ENCODE data around the gene SAMD4A.

SAMD4A gene

DNA sequence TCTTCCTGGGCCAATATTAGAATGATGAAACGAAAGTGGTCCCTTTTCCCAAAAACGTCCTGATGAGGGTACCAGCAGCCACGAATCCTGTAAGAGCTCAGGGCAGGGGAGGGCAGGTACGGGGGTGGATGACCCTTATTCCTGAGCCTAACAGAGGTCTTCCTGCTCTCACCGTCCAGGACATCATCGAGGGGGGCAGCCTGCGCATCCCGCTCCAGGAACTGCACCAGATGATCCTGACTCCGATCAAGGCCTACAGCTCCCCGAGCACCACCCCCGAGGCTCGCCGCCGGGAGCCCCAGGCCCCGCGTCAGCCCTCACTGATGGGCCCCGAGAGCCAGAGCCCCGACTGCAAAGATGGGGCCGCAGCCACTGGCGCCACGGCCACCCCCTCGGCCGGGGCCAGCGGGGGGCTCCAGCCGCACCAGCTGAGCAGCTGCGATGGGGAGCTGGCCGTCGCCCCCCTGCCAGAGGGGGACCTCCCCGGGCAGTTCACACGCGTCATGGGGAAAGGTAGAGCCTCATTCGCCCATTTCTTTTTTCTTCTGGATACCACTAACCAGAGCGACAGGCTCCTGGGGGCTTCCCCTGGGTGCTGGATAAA lies 193.2 kb downstream of the SAMD4A start:
- no peak for DNase-seq (ENCODE audit: low read depth in 2 of 2)

DNA sequence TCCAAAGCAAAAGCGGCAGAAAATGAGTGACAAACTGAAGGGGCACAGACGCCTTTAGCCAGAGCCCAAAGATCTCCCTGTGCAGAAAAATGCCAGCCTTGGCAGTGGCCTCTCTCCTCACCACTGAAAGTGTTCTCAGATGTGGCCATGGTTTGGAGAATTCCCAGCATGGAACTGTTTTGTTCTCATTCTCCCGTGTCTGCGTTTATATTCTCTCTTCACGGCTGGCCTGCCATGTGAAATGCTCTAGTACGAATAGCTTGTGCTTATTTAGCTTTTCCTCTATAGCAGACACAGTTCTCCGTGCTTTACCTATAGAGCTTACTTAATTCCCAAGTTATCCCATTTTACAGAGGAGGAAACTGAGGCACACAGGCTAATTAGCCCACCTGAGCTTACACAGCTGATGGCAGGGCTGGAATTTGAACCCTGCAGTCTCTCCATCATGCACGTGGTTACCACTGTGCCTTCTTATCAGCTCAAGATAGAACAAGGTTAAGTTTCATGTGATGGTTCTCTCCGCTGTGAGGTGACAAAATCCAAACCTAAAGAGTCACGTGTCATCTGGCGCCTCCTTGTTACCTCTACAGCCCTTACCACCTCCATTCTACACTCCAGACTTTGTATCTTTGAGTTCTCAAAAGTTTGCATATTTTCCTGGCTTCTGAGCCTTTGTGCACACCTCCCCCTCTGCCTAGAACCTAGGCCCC lies 194.1 kb downstream of the SAMD4A start:
- DNase-seq (ENCODE audit: low read depth in 2 of 2): no peak

DNA sequence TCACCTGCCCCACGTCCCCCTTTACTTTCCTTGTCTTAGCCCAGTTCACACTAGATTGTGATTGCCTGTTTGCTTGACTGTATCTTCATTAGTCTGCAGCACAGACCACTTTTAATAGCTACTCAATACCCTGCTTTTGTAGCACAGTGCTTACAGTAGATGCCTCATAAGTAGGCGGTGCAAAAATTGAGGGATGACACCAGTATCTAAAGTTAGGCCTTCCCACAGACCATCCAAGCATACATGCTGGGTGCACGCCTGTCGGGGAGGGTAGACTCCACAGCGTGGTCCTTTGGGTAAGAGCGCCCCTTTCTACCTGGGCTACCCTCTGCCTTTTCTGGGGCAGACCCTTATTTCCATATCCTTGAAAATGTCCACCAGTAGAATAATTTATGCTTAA lies 194.9 kb downstream of the SAMD4A start:
- no peak for DNase-seq (ENCODE audit: low read depth in 2 of 2)

DNA sequence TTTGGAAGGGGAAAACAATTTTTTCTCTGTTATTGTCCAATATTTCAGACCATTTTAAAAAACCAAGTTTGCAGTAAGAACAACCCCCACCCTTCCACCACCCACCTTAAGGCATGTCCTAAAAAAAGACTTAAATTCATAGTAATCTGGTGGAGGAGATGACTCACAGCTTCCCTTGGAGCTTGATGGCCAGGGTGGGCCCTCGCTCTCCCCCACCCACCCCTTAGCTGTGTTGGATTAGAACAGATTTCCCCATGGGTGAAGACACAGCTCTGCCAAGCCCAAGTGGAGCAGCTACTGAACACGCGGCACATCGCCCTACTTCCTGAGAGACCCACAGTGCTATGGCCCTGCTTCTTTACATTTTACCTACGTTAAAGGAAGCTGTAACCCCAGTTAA lies 195.4 kb downstream of the SAMD4A start:
- DNase-seq (ENCODE audit: low read depth in 2 of 2): no peak

DNA sequence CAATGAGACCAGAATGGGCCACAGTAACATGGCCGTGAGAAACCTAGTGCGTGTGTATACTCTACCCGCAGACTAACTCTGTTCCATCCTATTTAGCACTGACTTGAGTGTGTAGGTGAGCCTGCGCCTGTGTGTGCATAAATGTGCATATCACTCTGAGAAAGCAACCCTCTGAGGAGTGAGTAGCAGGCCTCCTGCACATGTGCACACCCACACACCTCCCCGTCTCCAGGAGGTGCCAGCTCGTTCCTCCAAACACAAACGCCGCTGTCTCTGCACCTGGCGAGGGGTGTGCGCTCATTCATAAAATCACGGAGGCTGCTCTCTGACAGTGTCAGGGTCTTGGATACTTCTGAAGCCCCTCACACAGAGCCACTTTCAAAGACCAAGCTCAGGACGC lies 196.8 kb downstream of the SAMD4A start:
- DNase-seq (ENCODE audit: low read depth in 2 of 2): no peak

DNA sequence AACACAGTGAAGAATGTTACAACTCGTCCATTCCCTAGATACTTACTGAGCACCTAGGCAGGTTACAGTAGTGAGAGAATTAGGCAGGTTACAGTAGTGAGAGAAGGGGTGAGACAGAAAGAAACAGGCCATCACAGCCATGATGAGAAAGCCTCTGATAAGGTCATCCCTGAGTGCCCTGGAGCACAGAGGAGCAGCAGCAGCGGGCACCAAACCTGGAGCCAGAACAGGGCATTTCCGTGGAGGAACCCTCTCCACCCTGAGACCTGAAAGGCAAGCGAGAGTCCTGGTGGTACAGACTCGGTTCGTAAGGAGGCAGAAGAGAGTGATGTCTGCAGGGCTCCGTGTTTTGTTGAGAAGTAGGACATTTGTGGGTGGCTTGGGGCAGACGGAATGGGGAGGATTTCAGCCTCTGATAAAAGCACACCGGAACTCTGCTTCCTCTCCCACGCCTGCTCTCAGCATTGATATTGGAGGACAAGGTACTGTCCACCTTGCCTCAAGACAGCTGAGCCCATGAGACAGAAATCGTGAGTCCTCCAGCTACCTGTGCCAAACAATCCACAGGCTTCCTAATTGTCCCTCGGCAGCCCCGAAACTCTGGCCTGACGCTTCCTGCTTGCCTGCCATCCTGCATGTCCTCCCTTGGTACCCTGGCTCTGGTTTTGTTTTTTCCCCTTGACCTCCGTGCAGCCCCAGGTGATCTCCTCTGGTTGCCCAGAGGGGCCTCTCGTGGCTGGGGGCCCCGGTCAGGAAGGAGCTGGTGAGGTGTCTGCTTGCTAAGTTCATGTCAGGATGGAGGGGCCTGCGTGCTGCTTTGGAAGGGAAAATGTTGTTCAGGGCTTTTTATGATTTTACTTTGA lies 199.6 kb downstream of the SAMD4A start:
- no peak for DNase-seq (ENCODE audit: low read depth in 2 of 2)

DNA sequence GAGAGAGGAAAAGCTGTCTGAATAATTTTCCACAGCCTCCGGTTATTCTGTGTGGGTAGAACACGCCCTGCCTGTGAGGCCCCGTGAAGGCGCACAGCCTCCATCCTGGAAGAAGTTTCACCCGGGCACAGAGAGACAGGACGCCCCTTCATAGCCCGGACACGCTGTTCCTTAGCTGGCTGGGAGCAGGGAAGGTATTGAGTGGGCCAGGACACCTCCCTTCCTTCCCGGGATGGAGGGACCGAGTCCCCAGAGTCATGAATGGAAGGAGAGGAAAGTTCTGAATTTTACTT lies 200.2 kb downstream of the SAMD4A start:
- no peak for DNase-seq (ENCODE audit: low read depth in 2 of 2)

DNA sequence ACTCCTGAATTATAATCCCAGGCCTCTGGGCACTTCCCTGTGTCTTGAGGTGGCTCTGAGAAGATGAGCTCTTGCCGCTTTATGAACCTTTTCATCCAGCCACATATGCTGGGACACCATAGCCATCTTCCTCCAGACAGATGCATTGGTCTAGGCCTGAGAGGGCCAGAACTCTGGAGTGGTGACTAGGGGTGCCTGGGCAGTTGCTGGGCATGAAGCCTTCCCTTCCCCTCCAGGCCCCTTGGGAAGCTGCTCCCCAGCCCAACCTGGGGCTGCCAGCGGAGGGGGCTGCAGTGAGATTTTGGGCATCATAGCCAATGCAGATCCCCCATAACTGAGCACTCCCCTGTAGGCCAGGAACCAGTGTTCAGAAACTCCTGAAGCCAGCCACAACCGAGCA lies 200.5 kb downstream of the SAMD4A start:
- DNase-seq (ENCODE audit: low read depth in 2 of 2): no peak

DNA sequence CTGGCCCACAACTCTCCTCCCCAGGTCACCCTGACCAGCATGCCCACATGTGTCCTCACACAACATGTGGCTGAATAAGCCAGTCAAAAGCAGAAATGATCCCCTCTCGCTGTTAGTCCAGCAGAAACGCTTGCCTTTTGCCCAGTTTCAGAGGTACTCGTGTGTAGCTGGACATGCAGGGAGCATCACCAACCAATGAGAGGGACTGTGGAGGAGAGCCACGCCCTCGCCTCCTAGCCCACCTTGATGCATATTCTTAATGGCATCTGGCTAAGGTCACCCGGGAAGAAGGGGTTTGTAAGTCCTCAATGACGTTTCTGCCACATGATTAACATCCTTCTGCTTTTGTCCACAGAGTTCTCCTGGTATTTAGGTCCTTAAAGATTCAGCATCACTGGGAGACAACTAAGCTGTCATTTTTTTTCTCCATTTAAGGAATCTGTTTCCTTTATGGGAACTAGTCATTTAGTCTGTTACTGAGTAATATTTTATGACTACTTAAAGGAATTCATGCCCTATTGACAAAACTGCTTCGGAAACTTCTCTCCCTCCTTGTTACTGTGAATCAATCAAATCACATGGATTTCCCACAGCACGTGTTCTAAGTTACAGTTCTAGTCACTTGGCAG lies 201.7 kb downstream of the SAMD4A start:
- DNase-seq (ENCODE audit: low read depth in 2 of 2): no peak

DNA sequence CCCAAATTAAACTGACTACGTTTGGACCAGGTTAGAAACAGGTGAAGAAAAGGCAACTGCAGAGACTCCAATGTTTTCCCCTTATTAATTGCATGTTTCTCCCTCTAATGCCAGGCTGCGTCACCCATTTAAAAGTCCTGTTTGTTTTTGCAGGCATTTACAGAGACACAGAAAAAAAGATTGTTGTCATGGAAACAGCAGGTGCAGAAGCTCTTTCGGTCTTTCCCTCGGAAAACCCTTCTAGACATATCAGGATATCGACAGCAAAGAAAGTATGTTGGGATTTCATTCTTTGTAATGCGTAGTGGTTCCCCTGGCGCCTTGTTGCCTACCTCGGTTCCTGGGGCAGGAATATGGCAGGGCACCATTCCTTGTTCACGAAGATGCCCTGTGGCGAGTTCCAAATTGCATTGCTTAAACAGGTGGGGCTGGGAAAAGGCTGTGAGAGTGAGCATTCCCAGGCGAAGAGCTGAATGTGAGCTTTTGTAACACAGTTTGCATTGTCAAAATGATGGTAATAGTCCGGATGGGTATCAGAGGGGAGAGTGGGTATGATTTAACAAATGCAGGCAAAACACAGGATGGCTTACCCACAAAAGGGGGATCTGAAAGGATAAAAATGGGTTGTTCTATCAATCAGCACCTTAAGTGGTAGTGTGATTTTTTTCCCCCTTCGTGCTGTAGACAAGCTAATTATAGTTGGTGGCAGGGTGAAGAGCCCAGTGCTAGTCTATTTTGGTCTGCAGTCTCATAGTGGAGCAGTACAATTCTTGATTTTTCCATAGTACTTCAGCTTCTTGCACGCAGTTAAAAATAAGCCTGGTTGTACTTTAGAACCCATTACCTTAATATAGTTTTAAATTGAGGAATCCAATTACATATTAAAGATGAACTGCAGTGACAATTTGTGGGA lies 203.3 kb downstream of the SAMD4A start:
- no peak for DNase-seq (ENCODE audit: low read depth in 2 of 2)

DNA sequence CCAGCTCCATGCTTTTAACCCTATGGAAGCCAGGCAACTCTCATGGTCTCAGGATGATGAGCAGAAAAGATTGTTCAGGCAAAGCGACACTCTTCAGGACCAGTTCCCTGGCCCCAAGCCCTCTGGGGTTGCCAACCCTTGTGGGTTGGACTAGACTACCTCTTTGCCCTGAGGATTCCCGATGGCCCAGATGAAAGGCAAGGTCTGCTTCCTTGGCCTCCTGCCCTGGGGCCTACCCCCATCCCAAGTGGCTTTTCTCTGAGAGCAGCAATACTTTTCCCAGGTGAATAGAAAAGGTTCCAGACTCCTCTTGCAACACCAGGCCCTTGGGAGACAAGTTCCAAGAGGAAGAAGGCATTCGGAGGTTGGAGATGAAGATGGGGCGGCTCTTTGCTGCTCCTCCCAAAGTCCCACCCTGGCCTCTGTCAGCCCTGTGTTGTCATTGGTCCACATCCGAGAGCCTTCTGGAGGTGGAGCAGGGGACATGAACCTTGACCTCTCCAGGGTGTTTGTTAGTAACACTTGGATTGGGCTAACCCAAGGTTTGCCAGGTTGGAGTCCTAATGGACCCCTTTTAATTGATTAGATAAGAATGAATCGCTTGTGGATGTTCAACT lies 204.6 kb downstream of the SAMD4A start:
- no peak for DNase-seq (ENCODE audit: low read depth in 2 of 2)

DNA sequence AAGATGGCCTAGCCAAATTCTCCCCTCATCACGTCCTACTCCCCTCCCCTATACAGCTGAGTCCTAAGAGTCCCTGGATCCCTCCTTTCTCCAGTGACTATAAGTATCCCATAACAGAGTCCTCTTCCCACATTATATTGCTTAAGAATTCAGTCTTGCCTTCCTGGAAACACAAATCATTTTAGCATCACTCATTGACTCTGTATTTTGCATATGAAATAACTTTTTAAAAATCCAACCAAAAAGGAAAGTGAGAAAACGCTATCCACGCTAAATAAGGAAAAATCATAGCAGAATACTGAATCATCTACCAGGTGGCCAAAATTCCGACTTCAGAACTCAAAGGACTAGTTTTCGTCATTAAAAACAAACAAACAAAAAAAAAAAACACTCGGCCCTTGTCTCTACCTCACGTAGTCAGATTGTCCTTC lies 205.5 kb downstream of the SAMD4A start:
- DNase-seq (ENCODE audit: low read depth in 2 of 2): no peak

DNA sequence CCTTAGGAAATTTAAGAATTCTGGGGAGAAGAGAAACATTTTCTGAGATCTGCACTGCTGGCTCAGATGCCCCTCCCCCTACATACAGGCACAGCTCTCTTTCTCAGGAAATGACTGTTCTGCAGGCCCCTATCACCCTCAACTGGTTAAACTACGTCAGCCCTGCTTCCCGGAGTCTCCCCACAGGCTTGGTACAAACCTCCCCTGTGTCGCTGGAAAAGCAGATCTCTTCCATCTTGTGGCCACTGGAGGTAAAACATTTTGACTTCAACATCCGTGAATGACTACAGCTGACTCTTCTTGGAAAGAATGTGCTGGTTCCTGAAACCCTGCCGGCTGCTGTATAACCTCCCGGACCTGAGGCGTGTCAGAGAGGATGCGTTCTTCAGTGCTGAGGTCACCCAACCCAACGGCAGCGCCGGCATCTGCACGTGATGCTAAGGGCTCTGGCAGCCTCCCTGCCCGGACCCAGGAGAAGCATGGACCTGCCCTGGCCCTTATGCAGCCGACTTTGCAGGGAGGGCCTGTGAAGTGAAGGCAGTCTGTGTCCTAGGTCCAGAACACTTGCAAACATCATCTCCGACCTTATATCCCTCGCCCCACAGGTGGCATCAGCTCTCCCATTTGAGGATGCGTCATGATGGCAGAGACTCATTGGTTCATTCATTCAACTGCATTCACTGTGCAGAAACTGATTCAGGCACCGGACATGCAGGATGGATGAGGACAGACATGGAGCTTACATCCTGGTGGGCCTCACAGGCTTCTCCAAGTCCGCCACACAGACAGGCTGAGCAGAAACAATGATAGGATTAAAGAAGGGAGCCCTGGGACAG lies 206.5 kb downstream of the SAMD4A start:
- peak; percentile 27 to 56 for DNase-seq (ENCODE audit: low read depth in 2 of 2)

DNA sequence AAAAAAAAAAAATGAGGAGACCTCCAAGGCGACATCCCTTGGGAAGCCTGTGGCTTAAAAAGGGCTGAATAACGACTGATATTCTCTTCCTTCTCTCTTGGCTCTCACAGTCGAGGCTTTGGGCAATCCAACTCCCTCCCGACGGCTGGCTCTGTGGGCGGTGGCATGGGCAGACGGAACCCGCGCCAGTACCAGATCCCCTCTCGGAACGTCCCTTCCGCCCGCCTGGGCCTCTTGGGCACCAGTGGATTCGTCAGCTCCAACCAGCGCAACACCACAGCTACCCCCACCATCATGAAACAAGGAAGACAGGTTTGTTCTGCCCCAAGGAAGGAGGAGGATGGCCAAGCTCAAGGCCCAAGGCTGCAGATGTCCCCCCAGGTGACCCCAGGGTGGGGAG lies 207.9 kb downstream of the SAMD4A start:
- no peak for DNase-seq (ENCODE audit: low read depth in 2 of 2)

DNA sequence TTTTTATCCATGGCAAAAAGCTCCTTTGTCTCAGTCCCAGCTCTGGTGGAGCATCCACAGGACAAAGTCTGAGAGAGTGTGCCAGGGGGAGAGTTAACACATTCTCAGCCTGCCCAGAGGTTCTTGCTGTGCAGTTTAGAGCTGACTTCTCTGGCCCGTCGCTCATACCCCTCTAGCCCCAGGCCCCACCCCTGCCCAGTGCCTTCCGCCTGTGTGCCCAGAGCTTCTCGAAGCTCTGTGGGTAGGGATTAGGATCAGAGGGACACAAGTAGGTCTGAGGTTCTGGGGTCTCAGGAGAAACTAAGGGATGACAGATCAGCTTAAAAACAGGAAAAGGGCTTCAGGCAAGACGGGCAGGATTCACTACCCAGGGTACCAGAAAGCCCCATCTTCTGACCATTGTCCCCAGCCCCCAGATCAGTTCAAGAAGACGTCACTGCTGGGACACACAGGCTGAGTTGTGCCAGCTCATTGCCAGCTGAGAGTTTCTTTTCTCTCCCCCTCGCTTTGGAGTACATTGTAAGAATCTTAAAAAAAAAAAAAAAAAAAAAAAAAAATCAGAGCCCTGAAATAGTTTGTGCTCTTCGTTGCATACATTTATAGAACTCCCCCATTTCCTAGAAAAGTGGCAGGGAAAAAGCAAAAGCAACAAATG lies 208.7 kb downstream of the SAMD4A start:
- no peak for DNase-seq (ENCODE audit: low read depth in 2 of 2)

DNA sequence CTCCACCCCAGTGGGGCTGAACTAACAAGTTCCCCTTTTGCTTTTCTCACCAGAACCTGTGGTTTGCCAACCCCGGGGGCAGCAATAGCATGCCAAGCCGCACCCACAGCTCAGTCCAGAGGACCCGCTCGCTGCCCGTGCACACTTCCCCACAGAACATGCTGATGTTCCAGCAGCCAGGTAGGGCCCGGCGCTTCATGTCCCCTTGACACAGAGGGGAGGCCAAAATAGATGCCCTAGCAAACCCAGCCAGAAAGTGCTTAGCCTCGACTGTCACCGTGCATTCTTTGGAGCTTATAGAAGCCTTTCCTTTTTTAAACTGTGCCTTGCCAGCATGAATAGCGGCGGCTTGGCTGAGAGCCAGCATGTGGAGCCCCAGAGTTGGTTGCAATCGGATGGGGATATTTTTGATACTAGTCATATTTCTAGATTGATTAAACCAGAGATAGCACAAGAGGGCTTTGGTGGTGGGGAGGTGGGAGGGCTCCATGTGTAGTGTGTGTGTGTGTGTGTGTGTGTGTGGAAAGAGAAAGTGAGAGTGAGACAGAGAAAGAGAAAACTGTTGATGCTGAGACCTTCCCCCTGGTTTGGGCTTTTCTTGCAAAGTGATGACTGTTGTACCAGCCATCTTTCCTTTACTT lies 209.6 kb downstream of the SAMD4A start:
- peak; percentile 5 to 22 for DNase-seq (ENCODE audit: low read depth in 2 of 2)

DNA sequence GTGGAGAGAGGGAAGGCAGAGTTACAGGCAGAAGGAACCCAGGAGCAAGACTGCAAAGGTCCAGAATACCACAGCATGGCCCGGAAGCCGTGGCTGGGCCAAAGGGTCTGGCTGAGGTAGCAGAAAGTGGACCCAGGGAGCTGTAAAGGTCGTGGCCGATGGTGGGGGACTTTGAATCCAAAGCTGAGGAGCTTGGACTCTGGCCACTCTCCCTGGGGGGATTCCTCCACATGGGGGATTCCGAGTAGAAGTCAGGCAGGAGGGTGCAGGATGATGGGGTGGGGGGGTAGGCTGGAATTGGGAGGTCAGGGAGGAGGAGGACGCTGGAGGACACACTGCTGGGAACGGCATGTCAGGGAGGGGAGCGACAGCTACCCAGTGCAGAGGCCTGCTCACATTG lies 210.5 kb downstream of the SAMD4A start:
- DNase-seq (ENCODE audit: low read depth in 2 of 2): no peak

DNA sequence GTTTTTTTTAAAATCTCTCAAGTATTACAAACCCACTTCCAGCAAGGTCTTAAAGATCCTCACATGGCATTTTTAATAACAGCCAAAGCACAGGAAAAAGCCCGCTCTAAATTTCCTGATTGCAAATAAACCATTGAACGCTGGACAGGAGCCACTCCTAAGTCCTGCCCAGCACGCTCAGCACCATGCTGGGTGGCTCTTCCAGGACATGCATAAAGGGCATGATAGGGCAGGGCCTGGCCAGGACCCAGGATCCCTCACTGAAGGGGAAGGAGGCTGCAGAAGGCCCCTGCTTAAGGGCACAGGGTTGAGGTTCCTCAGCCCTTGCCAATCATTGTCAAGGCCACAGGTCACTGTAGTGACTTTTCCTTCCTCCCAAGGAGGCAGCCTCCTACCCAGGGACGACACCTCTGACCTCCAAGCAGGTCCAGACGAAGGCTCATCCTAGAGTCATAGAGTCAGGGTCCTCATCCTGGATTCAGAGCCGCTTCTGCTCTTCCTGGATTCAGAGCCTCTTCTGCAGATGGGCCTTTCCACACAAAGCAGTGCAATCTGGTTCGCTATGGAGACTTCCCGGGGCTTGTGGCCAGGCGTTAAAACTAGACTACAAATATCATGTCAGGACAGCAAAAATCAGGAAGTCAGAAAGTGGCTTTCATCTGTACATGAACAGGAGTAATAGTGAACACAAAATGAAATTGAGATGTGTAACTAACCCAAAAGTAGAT lies 211.9 kb downstream of the SAMD4A start:
- DNase-seq (ENCODE audit: low read depth in 2 of 2): no peak

Measured in stimulated activated CD8-positive, alpha-beta memory T cell treated with anti-CD3 and anti-CD28 coated beads, Interleukin-15, amount 100 ng/mL, for 4 hours (primary cell).